Fibroblast of gingiva (primary cell): ENCODE measurements around the gene SPEF2.

Experiments used
- DNase-seq: peaks from one replicate; pipeline ENCODE4 v3.0.0-alpha.2; 2011; ENCODE audit warnings: low read depth

The SPEF2 gene

DNA sequence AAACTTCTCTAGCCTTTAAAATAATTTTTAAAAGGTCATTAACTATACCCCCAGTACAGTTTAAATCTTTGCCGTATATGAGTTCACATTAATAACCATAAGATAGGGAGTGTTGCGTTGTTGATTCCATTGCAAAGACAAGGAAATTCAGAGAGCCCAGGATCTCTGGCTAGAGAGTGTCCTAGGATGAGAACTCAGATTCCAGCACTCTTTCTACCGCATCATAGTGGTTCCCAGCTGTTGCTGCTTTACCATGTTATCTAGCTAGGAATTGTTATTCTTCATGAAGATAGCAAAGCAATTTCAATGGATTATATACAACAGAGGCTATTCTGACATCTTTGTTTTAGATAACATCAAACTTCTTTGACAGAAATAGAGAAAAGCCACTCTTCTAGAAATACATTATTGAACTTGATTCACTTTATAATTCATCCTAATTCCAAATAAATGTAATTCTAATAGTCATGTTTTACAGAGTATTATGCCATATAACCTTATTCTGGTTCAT, 160.7 kb downstream of the SPEF2 start:
- no peak for DNase-seq

DNA sequence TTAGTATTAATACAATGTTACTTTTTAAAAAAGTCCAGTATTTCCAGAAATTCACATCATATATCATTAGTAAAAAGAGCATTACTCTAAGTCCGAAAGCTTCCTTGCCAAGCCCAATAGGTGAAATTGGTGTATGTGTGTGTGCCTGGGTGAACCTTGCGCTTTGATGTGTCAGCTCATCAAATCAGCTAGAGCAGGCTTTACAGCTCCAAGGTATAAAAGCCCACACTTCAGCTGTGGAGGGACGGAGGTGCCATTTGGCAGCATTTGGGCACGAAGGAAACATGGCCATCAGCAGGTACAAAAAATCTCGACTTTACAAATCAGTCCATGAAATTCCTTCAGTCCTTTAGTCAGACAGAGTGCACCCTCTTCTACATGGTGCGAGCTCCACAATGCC, 162.6 kb downstream of the SPEF2 start:
- no peak for DNase-seq

DNA sequence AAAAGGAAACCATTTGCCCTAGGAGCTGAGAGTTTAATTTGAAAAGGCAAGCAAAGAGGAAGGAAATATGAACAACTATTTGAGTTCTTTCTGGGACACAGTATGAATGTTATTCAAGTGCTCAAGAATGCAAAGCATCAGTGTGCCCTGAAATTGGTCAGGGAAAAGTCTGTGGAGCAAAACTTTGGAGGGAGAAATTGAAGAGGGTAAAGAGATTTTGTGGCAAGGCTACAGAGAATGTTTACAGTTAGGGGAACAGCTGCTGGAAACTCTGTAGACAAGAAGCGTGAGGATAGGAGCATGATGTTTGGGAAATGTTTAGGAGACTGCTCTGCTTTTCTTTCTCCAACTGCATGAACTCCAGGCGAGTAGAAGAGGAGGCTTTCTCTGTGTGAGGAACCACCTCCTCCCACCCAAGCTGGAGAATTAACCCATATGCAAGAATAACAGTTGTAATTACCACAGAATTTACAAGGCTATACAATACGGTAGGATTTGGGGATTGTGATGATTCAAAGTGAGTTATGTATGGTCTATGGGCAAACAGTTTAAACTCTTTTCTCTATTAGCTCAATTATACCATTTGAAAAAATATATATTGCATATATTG, 163.6 kb downstream of the SPEF2 start:
- peak; percentile 44 for DNase-seq

DNA sequence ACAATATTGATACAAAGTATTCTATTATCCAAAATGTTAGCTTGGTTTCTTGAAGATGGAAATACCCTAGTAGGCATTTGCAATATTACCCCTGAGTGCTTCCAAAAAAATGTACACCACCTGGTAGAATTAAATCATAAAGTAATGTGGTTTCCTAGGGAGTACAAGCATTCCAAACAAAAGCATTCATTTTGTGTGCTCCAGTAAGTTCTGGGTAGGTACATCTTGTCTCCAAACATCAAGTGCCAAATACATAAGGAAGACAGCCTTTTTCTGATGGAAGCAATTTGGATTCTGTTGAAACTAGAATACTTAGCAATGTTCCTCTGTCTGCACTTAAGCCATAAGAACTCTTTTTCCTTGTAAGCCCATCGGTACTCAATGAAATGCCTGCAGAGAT, 165.9 kb downstream of the SPEF2 start:
- no peak for DNase-seq

DNA sequence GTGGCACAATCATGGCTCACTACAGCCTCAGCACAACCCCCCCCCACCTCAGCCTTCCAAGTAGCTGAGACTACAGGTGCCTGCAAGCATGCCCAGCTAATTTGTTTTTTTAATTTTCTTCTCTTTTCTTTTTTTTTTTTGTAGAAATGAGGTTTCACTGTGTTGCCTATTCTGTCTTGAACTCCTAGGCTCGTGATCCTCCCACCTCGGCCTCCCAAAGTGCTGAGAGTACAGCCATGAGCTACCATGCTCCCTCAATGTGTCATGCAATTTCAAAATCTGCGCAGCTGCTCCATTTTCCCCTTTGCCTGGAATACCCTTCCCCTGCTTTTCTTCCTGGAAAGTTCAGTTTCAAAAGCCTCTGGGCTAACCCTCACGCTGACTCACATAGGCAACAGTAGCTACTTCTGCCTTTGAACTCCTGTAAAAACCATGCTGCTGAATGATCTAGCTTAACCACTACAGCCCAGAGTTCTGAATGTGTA, 168.0 kb downstream of the SPEF2 start:
- no peak for DNase-seq

DNA sequence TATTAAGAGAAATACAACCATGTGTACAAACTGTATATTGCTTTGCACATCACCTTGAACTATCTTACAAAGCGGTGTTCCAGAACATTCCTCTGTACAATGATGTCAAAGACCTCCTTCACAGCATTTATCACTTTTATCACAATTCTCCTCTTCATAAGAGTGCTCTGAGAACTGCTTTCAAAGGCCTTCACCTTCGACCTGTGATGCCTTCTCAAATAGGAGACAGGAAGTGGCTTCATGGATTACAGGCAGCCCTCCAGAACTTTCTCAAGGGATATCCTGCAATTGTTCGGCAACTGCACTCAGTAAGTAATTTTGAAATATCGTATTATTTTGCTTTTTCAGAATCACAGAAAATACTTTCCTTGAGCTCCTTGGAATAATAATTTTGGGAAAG, 171.1 kb downstream of the SPEF2 start:
- no peak for DNase-seq

DNA sequence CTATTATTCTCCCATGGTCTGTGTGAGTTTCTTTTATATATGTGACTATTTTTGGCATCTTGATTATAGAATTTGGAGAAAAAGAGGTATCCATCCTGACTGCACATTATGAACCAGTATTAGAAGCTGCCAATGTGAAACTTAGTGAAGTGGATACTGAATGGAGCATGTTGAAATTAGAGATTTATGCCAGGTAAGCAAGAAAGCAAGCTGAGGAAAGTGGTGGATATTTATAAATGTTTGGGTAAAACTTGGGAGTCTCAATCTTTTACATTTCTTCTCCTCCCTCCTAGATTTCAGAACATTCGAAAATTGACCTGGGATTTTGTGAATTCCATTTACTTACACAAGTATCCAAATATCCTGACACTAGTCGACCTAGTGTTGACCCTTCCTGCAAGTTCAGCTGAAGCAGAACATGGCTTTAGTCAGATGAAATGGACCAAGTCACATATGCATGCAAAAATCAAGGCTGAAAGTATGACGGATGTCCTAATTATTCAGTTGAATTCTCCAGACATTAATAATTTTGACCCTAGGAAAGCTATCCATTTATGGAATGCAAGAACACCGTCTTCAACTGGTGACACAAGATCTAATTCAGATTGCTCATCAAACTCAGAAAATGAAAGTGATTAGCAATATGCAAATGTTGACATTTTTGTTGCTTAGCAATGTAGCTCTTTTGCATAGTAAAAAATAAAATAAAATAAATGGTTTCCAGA, 172.2 kb downstream of the SPEF2 start:
- DNase-seq, result peak; percentile 43

DNA sequence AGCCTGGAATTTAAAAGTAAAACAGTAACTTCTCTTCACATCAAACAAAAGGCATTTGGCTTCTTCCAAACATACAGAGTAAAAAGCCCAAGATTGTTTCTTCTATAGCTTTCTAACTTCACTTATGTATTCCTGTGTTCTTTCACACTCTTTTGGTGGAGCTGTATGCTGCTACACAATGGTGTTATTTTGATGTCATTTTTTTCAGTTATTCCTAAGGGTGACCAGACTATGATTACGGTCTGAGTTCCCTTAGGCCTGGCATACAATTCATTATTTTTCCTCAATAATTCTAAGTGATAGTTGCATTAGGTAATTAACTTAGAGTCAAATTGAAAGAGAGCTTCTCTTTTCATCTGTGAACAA, 172.8 kb downstream of the SPEF2 start:
- no peak for DNase-seq

DNA sequence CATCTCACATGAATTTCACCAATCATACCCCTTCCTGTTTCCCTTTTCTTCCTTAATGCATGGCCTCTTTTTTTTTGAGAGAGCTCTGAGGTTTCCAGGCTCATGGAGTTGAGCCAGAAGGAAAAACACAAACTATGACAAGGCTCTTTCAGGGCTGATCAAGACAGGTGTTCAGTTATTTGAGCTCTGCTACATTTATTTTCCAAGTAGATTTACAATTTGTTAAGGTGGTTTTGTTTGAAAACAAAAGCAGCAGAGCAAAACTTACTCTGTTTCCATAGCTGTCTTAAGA, 176.6 kb downstream of the SPEF2 start:
- DNase-seq, result no peak

DNA sequence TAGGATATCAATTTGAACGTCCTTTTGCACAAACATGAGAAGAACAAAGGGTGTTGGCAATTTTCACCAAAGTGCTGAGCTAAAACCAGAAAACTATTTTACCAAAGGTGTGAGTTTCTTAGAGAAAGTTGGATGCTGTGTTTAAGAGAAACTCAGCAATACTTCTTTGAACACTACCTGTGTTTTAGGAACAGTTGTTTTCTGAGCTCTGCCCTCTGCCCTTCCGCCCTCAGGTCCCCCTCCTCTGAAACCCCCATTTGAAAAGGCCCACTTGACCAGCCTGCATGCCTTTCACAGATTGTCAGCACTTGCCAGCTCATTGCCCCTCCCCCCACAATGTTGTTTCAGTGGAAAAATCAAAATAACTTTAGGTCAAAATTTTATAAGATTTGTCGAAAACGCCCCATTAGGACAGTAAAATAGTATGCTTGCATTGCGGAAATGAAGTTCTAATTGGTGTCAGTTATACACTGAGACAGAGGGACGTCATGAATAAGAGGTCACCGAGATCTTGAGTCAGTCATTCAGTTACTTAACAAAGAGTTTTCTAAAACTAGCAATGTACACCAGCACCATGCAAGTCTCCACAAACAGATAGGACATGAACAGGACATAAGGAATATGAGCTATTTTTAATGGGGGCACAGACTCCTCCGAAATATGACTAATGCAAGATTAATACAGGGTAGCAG, 177.2 kb downstream of the SPEF2 start:
- no peak for DNase-seq

DNA sequence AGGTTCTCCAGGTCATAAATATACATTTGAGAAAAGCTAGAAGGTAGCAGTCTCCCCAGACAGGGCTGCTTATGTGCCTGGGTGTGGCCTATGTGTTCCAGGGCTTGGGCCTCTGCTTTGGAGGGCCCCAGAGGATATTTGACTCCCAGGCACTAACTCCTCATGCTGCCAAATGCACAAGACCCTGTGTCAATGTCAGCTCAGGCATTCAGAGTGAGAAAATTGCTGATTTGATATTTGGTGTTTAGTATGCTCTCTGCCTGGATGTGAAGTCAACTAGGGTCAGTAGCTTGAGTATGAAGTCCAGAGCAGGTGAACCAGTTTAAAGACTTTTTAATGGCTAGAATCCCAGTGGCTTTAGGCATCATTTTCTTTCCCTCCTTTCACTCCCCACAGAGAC, 181.5 kb downstream of the SPEF2 start:
- no peak for DNase-seq

DNA sequence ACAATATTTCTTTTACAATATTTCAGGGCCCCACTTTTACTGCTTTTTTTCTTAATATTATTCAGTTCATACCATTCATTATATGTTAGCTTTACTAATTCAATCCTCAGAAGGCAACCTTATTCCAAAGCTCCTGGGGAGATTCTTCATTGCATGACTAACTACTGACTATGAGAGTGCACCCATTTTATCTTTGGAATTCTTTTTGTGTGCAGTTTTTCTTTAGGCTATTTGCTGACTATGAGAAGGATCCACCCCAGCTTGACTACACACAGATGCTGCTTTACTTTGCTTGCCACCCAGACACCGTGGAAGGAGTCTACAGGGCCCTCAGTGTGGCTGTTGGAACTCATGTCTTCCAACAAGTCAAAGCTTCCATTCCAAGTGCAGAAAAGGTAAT, 182.1 kb downstream of the SPEF2 start:
- no peak for DNase-seq

DNA sequence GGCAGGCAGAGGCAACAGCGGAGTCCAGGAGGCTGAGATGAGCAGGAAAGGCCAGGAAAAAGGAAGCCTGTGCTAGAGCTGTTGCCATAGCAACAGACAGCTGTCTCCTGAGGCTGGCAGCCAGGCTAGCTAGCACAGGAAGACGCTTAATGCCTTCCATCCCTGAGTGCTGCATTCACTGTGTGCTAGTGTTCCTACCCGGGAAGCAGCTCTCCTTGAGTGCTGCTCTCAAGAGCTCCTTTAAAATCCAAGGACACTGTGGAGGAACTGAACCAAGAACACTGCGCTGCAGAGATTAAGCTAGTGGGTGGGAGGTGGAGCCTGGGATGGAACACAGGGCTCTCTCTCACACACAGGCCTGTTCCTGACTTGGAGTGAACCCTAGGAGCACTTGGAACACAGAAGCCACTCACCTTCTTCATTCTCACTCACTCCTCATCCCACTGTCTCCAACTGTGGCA, 185.6 kb downstream of the SPEF2 start:
- peak; percentile 78 for DNase-seq

DNA sequence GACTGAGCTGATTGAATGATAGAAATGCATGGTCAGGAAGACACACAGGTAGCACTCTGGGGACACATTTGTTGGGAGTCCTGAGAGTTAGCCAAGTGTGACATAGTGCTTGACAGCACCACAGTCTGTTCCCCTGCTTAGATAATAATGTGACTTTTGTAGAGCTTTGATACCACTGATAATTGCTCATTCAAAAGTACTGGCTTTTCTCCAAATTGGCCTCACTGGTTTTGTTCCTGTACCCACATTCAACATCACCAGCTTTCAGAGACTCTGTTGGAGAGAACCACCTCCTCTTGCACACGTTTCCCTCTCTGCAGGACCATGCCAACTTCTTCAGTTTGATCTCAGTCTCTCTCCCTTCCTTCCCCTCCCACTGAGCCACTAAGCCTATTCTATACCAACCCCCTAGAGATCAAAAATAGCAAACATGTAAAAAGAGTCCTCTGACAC, 186.6 kb downstream of the SPEF2 start:
- no peak for DNase-seq

DNA sequence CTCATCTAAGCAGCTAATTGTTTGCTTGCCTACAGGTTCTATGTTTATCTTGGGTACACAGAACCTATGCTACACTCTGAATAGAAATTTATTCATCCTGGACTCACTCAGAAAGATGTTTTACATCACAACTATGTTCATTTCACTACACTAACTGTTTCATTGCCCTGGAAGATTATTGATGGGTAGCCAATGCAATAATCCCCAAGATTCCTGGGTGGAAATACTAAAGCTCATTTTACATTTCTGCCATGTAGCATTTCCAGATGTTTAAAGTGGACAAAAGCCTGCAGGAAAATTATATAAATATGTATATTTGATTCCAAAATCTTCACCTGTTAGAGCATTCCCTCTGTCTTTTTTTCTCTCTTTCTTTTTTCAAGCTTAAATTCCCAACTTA, 187.2 kb downstream of the SPEF2 start:
- no peak for DNase-seq

DNA sequence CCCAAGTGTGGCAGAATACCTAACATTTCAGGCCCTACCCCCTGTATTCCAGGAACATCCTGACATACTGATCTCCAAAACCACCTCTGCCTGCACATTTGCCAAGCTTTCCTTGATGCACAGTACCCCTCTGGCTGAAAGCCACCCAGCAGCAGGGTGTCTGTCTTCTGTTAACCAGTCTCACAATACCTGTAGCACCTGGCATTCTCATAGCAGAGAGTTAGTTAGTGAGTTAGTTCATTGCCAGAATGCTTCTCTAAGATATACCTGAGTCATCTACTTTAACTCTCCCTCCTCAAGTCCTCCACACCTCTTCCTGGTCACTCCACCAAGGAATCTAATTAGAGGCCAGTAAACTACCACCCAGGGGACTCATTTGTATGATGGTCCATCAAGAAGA, 192.9 kb downstream of the SPEF2 start:
- no peak for DNase-seq

DNA sequence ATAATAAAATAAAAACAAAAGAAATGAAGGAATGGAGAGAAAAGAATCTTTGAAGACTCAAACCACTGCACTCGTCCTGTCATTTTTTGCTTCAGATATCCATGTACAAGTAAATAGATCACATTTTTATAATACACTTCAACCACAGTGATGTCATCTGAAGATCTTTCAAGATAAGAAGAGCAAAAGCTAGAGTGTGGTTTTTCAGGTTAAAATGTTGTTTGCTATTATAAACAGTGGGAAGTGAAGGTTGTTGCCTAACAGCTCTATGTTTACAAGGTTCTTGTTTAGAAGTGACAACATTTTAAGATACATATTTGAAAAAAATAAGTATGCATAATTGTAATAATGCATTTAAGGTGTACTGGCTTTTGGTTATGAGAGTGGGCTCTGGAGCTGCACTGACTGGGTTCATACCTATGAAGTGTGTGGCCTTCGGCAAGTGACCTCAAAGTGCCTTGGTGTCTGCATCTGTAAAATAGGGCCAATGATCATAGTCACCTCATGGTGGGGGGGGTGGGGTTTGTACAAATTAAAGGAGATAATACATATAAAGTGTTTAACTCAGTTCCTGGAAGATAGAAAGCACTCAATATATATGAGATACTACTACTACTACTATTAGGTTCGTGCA, 193.6 kb downstream of the SPEF2 start:
- DNase-seq, result no peak

DNA sequence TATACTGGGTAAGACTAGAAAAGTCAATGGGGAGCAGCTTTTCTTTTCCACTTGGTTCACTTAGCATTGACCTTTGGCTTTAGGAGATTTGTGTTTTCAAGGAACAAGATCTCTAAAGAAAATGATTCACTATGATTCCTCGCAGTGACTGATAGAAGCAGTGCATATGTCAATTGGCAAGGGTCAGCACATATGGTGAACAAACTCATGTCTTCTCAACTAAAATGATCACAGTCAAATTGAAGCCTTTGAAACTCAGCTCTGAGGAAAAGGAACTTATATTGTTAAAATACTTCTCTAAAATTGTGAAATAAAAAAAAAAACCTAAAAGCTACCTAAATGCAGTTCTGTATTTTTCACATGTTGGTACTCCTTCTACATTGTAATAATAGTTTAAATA, 195.9 kb downstream of the SPEF2 start:
- no peak for DNase-seq

DNA sequence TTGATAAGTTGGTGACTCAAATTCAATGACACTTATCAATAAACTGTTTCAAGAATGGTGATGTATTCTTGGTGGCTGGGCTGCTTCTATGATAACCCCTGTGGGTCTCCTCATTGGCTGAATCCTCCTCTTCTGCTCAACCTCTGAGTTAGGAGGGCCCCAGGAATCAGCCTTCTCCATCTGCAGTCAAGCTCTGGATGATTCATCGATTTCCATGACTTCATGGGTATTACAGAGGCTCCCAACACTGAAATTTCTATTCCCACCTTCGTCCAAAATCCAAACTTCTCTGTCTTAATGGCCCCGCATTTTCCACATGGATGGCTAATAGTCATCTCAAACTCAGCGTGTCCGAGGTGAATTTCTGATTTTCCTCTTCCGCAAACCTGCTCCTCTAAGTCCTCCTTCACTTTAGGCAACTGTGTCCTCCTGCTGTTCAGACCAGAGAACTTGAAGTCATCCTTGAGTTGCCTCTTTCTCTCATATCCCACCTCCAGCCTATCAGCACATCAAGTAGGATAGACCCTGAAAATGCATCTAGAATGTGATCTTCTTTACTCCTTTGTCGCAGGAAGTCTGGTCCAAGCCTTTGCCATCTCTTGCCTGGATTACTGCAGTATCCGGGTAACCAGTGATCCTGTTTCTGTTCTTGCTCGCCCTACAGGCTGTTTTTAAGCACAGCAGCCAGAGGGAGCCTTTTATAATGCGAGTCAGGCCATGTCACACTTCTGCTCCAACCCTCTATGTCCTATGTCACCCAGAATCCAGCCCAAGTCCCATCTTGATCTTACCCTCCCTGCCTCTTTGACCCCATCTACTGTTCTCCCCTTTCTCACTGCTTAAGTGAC, 197.7 kb downstream of the SPEF2 start:
- DNase-seq, result no peak

DNA sequence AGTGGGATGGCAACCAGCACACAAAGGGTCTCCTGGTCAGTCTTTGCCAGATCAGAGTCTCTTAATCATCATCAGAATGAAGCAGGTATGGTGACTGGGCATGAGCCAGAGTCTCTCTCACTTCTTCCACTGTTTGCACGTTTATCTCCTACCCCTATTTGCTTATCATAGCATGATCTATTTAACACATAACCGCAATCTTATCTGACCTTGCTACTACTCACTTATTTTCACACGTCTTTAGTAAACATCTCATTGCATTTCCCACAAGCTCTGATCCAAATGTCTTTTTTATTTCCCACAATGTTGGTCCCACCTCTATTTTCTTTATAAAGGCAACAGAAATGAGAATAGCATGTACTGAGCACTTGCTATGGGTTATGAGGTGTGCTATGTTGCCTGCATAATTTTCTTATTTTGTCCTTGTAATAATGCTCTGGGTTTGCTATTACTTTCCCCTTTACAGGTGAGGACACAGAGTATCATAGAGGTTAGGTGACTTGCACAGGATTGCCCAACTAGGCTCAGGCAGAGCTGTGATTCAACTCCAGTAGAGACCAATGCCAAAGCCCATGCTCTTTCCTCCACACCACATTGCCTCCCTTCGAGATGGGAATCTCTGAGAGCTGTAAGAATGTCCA, 199.3 kb downstream of the SPEF2 start:
- DNase-seq, result no peak

DNA sequence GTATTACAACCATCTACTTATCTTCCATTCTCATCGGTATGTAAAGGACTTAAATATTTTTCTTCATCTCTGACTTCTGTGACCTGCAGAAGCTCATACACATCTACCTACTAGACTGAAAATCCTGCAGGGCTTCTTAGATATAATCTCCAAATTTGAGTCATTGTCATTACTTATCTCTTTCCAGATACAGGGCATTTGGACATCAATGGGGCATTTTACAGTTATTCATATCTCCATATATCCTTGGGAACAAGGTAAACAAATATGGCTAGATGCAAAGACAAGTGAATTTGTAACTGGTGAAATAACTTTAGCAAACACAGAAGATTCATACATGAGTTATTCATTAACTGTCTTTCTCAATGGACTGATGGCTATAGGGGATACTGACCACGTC, 201.4 kb downstream of the SPEF2 start:
- DNase-seq, result no peak
